ENCODE results near the gene ERN2.
"Not testable (repeated sequence)": the region's sequence is repeated elsewhere in the genome, so short reads cannot be mapped to it uniquely, and the experiment has no call there.

Gene ERN2

GRCh38 chr16:23712976-23713375 lies at the start of gene ERN2:
Gene ERN2, minus strand, starts transcription at chr16:23713222. Its CDS starts 35 bp downstream, at chr16:23713187.
- no peaks in the 10 kb centered on the region for H3K4me1 Mint-ChIP-seq
- no peak for ATAC-seq (replicated peaks)
- peaks cover 8 to 11% of the 10 kb centered on the region in 2 donors for H3K9me3 Mint-ChIP-seq

GRCh38 chr16:23757937-23758619 lies 45.1 kb upstream of the ERN2 start:
- DNase-seq = no peak
- Mint-ChIP-seq H3K27me3 (peaks cover 46 to 51% of the 10 kb centered on the region in 2 donors), H3K36me3 (no peaks in the 10 kb centered on the region), H3K4me1 (peaks cover 8 to 14% of the 10 kb centered on the region in 2 donors), H3K27ac (no peak overlapping the region), H3K9me3 (peaks cover 0 to 2% of the 10 kb centered on the region in 2 donors), H3K4me3 (no peak overlapping the region)
- ATAC-seq (replicated peaks) = no peak

More at GRCh38 chr16:23712976-23713375, at the start of gene ERN2:
- H3K27me3 Mint-ChIP-seq = peaks cover 57 to 76% of the 10 kb centered on the region in 2 donors
- peaks cover 4 to 7% of the 10 kb centered on the region in 2 donors for H3K36me3 Mint-ChIP-seq
- H3K4me3 Mint-ChIP-seq = no peak within 1 kb of the TSS
- no peak within 1 kb of the TSS for H3K27ac Mint-ChIP-seq
- no peak for DNase-seq

- Mint-ChIP-seq H3K4me1 (peaks cover 8 to 14% of the 10 kb centered on the region in 2 donors), H3K9me3 (peaks cover 0 to 2% of the 10 kb centered on the region in 2 donors), H3K4me3 (no peak overlapping the region), H3K27me3 (peaks cover 47 to 60% of the 10 kb centered on the region in 2 donors), H3K36me3 (no peaks in the 10 kb centered on the region), H3K27ac (no peak overlapping the region)
- no peak for ATAC-seq (replicated peaks)
- DNase-seq = no peak
Observed at GRCh38 chr16:23757116-23757515, 44.1 kb upstream of the ERN2 start.

GRCh38 chr16:23755484-23755809 lies 42.4 kb upstream of the ERN2 start:
- no peaks in the 10 kb centered on the region for H3K36me3 Mint-ChIP-seq
- H3K27me3 Mint-ChIP-seq = peaks cover 46 to 73% of the 10 kb centered on the region in 2 donors
- H3K9me3 Mint-ChIP-seq = peaks cover 0 to 2% of the 10 kb centered on the region in 2 donors
- peaks cover 8 to 14% of the 10 kb centered on the region in 2 donors for H3K4me1 Mint-ChIP-seq
- H3K4me3 Mint-ChIP-seq = peak overlapping the region; percentile 60 to 61
- DNase-seq (no peak), ATAC-seq (replicated peaks) (no peak)
- no peak overlapping the region for H3K27ac Mint-ChIP-seq

DNA sequence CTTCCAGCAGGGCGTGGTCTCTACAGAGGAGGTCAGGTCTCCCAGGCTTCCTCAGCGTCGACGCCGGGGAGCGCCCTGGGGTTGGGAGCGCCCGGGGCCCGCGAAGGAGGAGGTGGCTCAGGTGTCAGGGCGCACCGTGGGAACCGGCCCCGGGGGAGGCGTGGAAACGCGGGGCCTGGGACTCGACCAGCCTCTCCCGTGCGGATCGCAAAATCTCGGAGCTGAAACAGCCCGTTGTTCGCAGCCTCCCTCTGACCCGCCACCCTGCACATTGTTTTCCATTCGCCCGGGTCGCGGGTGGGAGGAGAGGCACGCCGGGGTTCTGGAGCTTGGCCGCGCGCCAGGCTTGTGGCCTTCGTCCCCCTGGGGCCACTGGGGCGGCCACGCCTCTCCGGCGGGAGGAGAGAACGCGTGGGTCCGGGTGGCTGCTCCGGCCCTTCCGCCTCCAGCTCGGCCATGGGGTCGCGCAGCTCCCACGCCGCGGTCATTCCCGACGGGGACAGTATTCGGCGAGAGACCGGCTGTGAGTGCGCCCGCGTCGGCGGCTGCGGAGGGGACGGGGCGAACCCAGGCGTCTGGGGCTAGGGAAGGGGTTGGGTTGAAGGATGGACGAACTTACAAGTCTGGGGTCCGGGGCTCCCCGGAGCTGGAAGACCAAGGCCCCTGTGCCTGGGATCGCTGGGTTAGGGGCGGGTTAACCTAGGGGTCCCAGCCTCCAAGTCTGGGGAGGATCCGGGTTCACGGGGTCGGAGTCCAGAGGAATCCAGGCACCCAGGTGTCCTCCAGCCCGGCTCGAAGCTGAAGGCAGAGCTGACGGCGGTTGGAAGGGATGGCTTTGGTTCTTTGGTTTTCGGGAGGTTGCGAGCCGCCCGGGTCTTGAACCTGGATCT lies 41.8 kb upstream of the ERN2 start, which contains the start of gene CHP2:
Gene CHP2, plus strand, starts transcription at position 433 of the 890 bp plus-strand sequence. Its CDS starts 24 bp downstream, at position 457.
- peak within 1 kb of the TSS; percentile 60 to 61 for H3K4me3 Mint-ChIP-seq
- H3K4me1 Mint-ChIP-seq = peaks cover 6 to 9% of the 10 kb centered on the region in 2 donors
- H3K36me3 Mint-ChIP-seq = no peaks in the 10 kb centered on the region
- H3K27me3 Mint-ChIP-seq = peaks cover 42 to 68% of the 10 kb centered on the region in 2 donors
- H3K9me3 Mint-ChIP-seq = peaks cover 0 to 2% of the 10 kb centered on the region in 2 donors
- ATAC-seq (replicated peaks) (peak; percentile 34 to 42), DNase-seq (no peak)
- H3K27ac Mint-ChIP-seq = peak within 1 kb of the TSS; percentile 53

DNA sequence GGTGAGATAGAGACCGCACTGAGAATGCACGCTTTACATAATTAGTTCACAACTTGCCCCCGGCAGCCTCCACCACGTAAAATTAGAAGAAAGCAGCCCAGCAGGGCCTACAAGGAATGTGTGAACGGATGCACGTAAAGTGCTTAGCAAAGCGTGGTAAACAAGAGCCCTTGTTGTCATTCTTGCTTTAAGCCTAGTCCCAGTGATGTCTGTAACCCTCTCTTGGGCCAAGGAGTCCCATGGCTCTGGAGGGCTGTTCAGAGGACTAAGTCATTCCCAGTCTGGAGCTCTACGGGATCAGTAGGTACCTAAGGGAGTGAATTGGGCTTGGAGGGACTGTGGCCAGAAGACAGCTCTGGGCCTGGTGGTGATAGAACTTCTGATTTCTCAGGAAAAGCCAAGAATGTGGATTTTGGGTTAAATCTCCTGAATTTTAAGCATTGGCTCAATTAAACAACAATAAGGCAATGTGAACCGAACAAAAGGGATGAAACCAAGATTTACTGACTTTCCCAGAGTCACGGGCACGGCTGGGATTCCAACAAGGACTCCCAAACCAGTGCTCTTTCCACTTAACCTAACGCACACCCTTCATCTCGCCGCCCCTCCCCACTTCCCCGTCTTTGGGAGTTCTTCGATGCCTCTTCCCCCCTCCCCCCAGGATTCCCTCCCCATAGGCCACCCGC lies 41.0 kb upstream of the ERN2 start:
- H3K9me3 Mint-ChIP-seq = peaks cover 0 to 2% of the 10 kb centered on the region in 2 donors
- H3K4me3 Mint-ChIP-seq = peak overlapping the region; percentile 60 to 61
- DNase-seq = no peak
- ATAC-seq (replicated peaks) = no peak
- H3K27ac Mint-ChIP-seq = peak overlapping the region; percentile 53
- peaks cover 6 to 9% of the 10 kb centered on the region in 2 donors for H3K4me1 Mint-ChIP-seq
- no peaks in the 10 kb centered on the region for H3K36me3 Mint-ChIP-seq
- peaks cover 42 to 68% of the 10 kb centered on the region in 2 donors for H3K27me3 Mint-ChIP-seq

GRCh38 chr16:23751053-23751452 lies 38.0 kb upstream of the ERN2 start:
- not testable (repeated sequence) for H3K27ac Mint-ChIP-seq; H3K4me1 Mint-ChIP-seq; H3K9me3 Mint-ChIP-seq; DNase-seq; H3K4me3 Mint-ChIP-seq; ATAC-seq (replicated peaks); H3K36me3 Mint-ChIP-seq
- peaks cover 33 to 65% of the 10 kb centered on the region in 2 donors for H3K27me3 Mint-ChIP-seq

GRCh38 chr16:23748630-23749029 lies 35.6 kb upstream of the ERN2 start:
- Mint-ChIP-seq H3K27me3 (peaks cover 34 to 56% of the 10 kb centered on the region in 2 donors), H3K4me1 (no peaks in the 10 kb centered on the region), H3K4me3 (no peak overlapping the region), H3K27ac (no peak overlapping the region), H3K9me3 (peaks cover 3 to 8% of the 10 kb centered on the region in 2 donors), H3K36me3 (no peaks in the 10 kb centered on the region)
- ATAC-seq (replicated peaks) (no peak), DNase-seq (no peak)

DNA sequence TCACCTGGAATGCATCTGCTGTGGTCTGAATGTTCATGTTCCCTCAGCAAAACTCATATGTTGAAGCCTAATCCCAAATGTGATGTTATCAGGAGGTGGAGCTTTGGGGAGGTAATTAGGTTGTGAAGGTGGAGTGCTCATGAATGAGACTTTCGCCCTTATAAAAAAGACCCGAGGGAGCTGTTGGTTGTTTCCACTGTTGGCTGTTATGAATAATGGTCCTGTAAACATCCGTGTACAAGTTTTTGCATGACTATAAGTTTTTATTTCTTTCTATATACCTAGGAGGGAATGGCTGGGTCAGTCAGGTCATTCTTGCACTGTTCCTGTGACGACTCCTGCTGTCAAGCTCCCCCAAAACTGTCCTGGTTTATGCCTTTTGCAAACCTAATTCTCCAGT lies 32.2 kb upstream of the ERN2 start:
- no peak for ATAC-seq (replicated peaks)
- H3K4me1 Mint-ChIP-seq = no peaks in the 10 kb centered on the region
- H3K27ac Mint-ChIP-seq = no peak overlapping the region
- peaks cover 5 to 11% of the 10 kb centered on the region in 2 donors for H3K9me3 Mint-ChIP-seq
- H3K36me3 Mint-ChIP-seq = peaks cover 0 to 3% of the 10 kb centered on the region in 2 donors
- H3K4me3 Mint-ChIP-seq = no peak overlapping the region
- DNase-seq = no peak
- H3K27me3 Mint-ChIP-seq = peaks cover 42 to 50% of the 10 kb centered on the region in 2 donors

DNA sequence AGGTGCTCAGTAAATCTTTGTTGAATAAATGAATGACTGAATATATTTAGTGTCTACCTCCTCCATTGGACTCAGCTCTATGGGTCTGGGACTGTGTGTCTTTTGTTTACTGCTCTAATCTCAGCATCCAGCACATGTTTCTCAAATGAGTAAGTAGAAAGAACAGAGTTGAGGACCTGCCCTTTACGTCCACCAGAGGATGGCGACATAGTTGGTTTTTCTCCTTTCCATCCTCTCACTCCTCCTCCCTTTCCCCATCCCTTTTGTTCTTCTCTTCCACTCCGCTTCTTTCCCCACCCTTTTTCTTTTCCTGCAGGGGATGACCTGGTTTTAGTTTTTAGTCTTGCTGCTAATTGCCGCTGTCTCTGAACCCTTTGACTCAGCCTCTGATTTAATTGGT lies 29.7 kb upstream of the ERN2 start:
- DNase-seq (no peak), ATAC-seq (replicated peaks) (no peak)
- Mint-ChIP-seq H3K36me3 (peaks cover 0 to 3% of the 10 kb centered on the region in 2 donors), H3K4me1 (no peaks in the 10 kb centered on the region), H3K4me3 (no peak overlapping the region), H3K9me3 (peaks cover 5 to 11% of the 10 kb centered on the region in 2 donors), H3K27ac (no peak overlapping the region), H3K27me3 (peaks cover 47 to 50% of the 10 kb centered on the region in 2 donors)

DNA sequence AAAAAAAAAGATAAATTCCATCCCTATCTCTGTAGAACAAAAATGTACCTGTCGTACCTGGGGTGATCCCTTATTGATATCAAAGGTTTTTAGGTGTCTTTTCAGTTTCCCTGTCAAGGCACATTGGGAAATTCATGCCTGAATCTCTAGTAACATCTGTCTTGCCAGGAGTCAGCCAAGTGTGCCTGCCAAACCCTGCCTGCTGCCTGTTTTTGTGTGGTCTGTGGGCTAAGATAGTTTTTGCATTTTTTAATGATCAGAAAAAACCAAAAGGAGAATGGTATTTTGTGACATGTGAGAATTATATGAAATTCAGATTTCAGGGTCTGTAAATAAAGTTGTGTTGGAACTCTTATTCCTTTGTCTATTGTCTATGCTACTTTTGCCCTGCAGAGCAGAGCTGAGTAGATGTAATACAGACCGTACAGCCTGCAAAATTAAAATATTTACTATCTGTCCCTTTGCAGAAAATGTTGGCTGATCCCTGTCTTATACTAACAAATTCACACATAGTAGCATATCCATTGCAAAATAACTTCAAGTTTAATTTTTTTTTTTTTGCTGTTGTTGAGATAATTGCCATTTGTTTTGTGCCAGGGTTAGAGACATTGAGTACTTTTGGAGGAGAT lies 28.8 kb upstream of the ERN2 start:
- Mint-ChIP-seq H3K36me3 (peaks cover 0 to 3% of the 10 kb centered on the region in 2 donors), H3K27ac (no peak overlapping the region), H3K9me3 (peaks cover 5 to 6% of the 10 kb centered on the region in 2 donors), H3K4me1 (no peaks in the 10 kb centered on the region), H3K4me3 (no peak overlapping the region), H3K27me3 (peaks cover 39 to 44% of the 10 kb centered on the region in 2 donors)
- no peak for DNase-seq
- no peak for ATAC-seq (replicated peaks)

GRCh38 chr16:23739516-23739915 lies 26.5 kb upstream of the ERN2 start:
- Mint-ChIP-seq H3K4me3 (no peak overlapping the region), H3K27ac (no peak overlapping the region), H3K27me3 (peaks cover 28 to 33% of the 10 kb centered on the region in 2 donors), H3K36me3 (peaks cover 0 to 3% of the 10 kb centered on the region in 2 donors), H3K9me3 (peaks cover 2 to 3% of the 10 kb centered on the region in 2 donors), H3K4me1 (peaks cover 6 to 7% of the 10 kb centered on the region in 2 donors)
- DNase-seq (no peak), ATAC-seq (replicated peaks) (no peak)

GRCh38 chr16:23737423-23738028 lies 24.5 kb upstream of the ERN2 start:
- H3K9me3 Mint-ChIP-seq; H3K4me3 Mint-ChIP-seq; DNase-seq; H3K36me3 Mint-ChIP-seq; ATAC-seq (replicated peaks); H3K4me1 Mint-ChIP-seq: not testable (repeated sequence)
- peak overlapping the region; percentile 57 for H3K27ac Mint-ChIP-seq
- H3K27me3 Mint-ChIP-seq = peaks cover 13% of the 10 kb centered on the region in 2 donors

All from stimulated activated naive B cell treated with anti-CD40 and anti-IgM and Interleukin-4, amounts not matched to agents 10 μg/mL and 1 μg/mL and 100 μg/mL, for 72 hours (primary cell).